ENCODE measurements around the gene ARMH3. TPM values are rescaled to one million over a fixed set of nuclear protein-coding genes. Genes with fewer than 3 reads are reported as not detected.
"Not testable (repeated sequence)": the region's sequence is repeated elsewhere in the genome, so short reads cannot be mapped to it uniquely, and the experiment has no call there.

The ARMH3 gene
- total and polyA plus RNA-seq, 8 donors, result 3.5 to 29.0 (median 17.2) TPM

DNA sequence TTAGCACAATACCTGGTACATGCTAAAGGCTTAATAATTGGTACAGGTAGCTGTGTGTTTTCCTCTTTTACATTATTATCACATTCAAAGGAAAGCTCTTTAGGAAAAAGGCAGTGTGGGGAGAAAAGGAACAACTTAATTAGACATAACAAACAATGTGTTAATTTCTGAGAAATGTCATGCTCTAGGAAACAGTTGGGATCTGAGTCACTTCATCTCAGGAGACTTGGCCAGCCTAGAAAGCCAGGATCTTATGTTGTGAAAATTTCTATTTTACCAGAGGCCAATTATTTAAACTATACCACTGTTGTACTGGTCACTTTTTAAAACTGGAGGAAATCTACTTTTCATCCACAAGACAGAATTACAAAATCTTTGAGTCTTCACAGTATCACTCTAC, 39.6 kb downstream of the ARMH3 start:
- H3K36me3 ChIP-seq, result peaks cover 15 to 94% (median 87%) of the 10 kb centered on the region in 4 donors
- TF ChIP-seq POLR2A (IDR thresholded peaks at IDR 0.05) (no peak), POLR2AphosphoS5 (IDR thresholded peaks at IDR 0.05) (no peak), EP300 (IDR thresholded peaks at IDR 0.05) (no peak)
- TF ChIP-seq, protein P1, sequence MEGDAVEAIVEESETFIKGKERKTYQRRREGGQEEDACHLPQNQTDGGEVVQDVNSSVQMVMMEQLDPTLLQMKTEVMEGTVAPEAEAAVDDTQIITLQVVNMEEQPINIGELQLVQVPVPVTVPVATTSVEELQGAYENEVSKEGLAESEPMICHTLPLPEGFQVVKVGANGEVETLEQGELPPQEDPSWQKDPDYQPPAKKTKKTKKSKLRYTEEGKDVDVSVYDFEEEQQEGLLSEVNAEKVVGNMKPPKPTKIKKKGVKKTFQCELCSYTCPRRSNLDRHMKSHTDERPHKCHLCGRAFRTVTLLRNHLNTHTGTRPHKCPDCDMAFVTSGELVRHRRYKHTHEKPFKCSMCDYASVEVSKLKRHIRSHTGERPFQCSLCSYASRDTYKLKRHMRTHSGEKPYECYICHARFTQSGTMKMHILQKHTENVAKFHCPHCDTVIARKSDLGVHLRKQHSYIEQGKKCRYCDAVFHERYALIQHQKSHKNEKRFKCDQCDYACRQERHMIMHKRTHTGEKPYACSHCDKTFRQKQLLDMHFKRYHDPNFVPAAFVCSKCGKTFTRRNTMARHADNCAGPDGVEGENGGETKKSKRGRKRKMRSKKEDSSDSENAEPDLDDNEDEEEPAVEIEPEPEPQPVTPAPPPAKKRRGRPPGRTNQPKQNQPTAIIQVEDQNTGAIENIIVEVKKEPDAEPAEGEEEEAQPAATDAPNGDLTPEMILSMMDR (IDR thresholded peaks at IDR 0.05), result no peak
- intact Hi-C loops (cut with DNase I; ENCODE audit: low total_unique reads), result loop anchor here (10.0 kb wide), 1 partner anchor 182 kb away; no protein-coding TSS in a partner anchor

DNA sequence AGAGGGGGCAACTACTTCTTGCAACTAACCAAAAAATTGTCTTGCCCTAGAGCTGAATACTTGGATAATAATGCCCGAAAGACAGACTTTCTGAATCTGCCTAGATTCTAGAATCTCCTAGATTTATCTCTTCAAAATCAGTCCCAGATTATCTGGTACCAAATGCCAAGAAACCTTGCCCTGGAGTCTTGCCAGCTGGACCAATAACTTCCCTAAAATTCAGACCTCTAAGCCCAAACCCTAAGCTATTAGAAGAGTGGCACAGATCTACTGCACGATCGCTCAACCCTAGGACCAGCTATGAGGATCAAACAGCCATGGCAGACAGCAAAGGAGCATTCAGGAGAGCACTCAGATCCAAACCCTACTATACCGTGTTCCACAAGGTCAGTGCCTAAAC, 45.0 kb downstream of the ARMH3 start:
- no peak overlapping the region for H3K4me3 ChIP-seq
- no peaks in the 10 kb centered on the region for H3K27me3 ChIP-seq
- H3K4me1 ChIP-seq, result peaks cover 0 to 7% (median 2%) of the 10 kb centered on the region in 4 donors
- DNase-seq, result no peak
- TF ChIP-seq EP300 (IDR thresholded peaks at IDR 0.05) (no peak), POLR2A (IDR thresholded peaks at IDR 0.05) (no peak), POLR2AphosphoS5 (IDR thresholded peaks at IDR 0.05) (no peak)
- TF ChIP-seq, protein P1 (IDR thresholded peaks at IDR 0.05), result no peak
- H3K9me3 ChIP-seq, result no peaks in the 10 kb centered on the region
- peaks cover 3 to 74% (median 72%) of the 10 kb centered on the region in 4 donors for H3K36me3 ChIP-seq
- intact Hi-C loops (cut with DNase I; ENCODE audit: low total_unique reads), result loop anchor here (10.0 kb wide), 1 partner anchor 176 kb away; no protein-coding TSS in a partner anchor
- WGBS, 5 donors, result 84 to 89% (median 85%) methylated on average over 4 of the region's 4 CpGs
- H3K27ac ChIP-seq, result no peak overlapping the region

More for the DNA sequence above, 39.6 kb downstream of the ARMH3 start:
- Histone ChIP-seq H3K9me3 (no peaks in the 10 kb centered on the region), H3K27ac (no peak overlapping the region), H3K27me3 (no peaks in the 10 kb centered on the region), H3K4me1 (no peaks in the 10 kb centered on the region), H3K4me3 (no peak overlapping the region)
- no peak for DNase-seq

DNA sequence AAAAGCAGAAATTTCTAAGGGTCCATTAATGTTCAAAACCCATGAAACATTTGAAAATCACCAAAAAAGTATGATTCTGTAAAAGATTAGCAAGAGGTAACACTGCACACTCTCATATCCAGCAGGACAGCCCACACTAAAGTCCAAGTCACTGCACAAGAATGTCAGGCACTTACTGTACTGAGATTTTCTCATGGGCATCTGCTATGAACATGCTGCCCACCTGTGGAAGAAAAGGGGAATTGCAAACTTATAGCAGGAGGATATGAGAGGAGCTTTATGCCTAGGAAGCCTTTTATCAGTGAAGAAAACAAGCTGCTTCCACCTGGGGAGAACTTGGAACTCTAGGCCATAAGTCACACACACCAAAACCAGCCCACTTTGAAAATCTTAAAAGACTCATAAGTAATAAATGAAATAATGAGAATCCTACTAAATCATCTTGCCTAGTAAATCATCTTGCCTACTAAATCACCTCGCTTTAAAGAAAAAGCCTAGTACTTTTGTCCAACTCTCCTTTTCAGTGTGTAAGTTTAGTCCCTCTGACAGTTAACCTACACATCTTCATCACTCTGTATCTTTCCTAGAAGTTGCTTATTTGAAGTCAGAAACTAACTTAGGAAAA, 46.1 kb downstream of the ARMH3 start:
- H3K36me3 ChIP-seq, result peaks cover 4 to 81% (median 76%) of the 10 kb centered on the region in 4 donors
- peak; percentile 47 to 91 for DNase-seq
- no peaks in the 10 kb centered on the region for H3K27me3 ChIP-seq
- no peak overlapping the region for H3K4me3 ChIP-seq
- peaks cover 0 to 7% (median 2%) of the 10 kb centered on the region in 4 donors for H3K4me1 ChIP-seq
- H3K9me3 ChIP-seq, result no peaks in the 10 kb centered on the region
- no peak for TF ChIP-seq POLR2A (IDR thresholded peaks at IDR 0.05)
- TF ChIP-seq EP300 (IDR thresholded peaks at IDR 0.05), result no peak
- TF ChIP-seq, protein P1 (IDR thresholded peaks at IDR 0.05), result peak in 5 of 7 experiments; percentile 76 to 94 (median 82)
- TF ChIP-seq POLR2AphosphoS5 (IDR thresholded peaks at IDR 0.05), result peak in 1 of 3 donors; percentile 70
- H3K27ac ChIP-seq, result no peak overlapping the region
- WGBS, 5 donors, result 97 to 100% (median 97%) methylated on average over 1 of the region's 1 CpG
- intact Hi-C loops (cut with DNase I; ENCODE audit: low total_unique reads), result loop anchor here (10.0 kb wide), 1 partner anchor 175 kb away; no protein-coding TSS in a partner anchor

DNA sequence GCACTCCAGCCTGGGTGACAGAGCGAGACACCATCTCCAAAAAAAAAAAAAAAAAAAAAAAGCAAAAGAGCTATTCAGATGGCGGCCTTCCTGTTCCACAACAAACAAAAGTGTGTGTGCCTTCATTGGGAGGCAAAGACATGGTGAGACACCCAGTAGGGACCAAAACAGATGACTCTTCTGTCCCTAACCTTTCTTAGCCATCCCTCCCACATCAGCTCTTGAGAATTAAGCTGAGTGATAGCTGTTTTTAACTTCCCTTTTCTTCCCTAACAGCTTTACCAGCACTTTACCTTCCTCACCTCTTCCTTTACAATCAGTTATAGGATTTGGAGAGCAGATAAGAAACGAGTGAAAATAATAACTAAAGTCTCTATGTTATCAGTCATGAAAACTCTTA, 48.2 kb downstream of the ARMH3 start:
- Histone ChIP-seq H3K27ac (no peak overlapping the region), H3K9me3 (no peaks in the 10 kb centered on the region), H3K27me3 (no peaks in the 10 kb centered on the region), H3K4me3 (no peak overlapping the region), H3K4me1 (peaks cover 0 to 7% (median 2%) of the 10 kb centered on the region in 4 donors), H3K36me3 (peaks cover 11 to 79% (median 74%) of the 10 kb centered on the region in 4 donors)
- TF ChIP-seq POLR2AphosphoS5 (IDR thresholded peaks at IDR 0.05), result no peak
- no peak for TF ChIP-seq POLR2A (IDR thresholded peaks at IDR 0.05)
- TF ChIP-seq, protein P1 (IDR thresholded peaks at IDR 0.05), result no peak
- no peak for TF ChIP-seq EP300 (IDR thresholded peaks at IDR 0.05)
- intact Hi-C loops (cut with DNase I; ENCODE audit: low total_unique reads), result no loop called here
- no peak for DNase-seq
- 69 to 79% (median 75%) methylated on average over 3 of the region's 3 CpGs for WGBS, 5 donors

DNA sequence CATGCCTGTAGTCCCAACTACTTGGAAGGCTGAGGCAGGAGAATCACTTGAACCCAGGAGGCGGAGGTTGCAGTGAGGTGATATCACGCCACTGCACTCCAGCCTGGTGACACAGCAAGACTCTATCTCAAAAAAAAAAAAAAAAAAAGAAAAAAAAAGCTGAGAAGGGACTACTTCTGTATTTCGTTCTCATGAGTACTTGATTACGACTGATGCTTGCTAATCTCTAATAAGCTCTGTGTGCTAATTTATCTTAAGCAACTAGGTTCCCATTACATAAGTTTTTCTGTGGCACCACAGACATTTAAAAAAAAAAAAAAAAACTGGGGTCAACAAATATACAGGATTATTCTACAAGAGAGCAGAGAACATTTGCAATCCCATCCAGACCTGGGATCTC, 48.9 kb downstream of the ARMH3 start:
- H3K27me3 ChIP-seq; H3K27ac ChIP-seq; H3K9me3 ChIP-seq; H3K4me3 ChIP-seq; H3K4me1 ChIP-seq; intact Hi-C loops (cut with DNase I; ENCODE audit: low total_unique reads); DNase-seq: not testable (repeated sequence)
- WGBS, 5 donors, result 76 to 91% (median 84%) methylated on average over 4 of the region's 4 CpGs
- H3K36me3 ChIP-seq, result peaks cover 11 to 79% (median 72%) of the 10 kb centered on the region in 4 donors

All from stomach (tissue), 9 donors.